Hindlimb muscle (tissue), 1 donor: ENCODE measurements around the gene POLR2L. TPM values are rescaled to one million over a fixed set of nuclear protein-coding genes. Genes with fewer than 3 reads are reported as not detected.

Experiments used
- DNase-seq: peaks from one replicate; pipeline ENCODE4 v3.0.0-alpha.2; 2013
- polyA plus RNA-seq: library from polyadenylated mRNA; unstranded; fragments of 120-200 nt; gene quantifications from one replicate; pipeline ENCODE4 v1.2.1, GENCODE V29; 2013; ENCODE audit not compliant: insufficient read length

POLR2L gene
- polyA plus RNA-seq, 1 donor = 118 TPM

GRCh38 chr11:837189-837989, 4.9 kb downstream of the POLR2L start:
- no peak for DNase-seq

- DNase-seq = no peak
Observed at GRCh38 chr11:836700-837099, 5.6 kb downstream of the POLR2L start.

GRCh38 chr11:836274-836673, 6.1 kb downstream of the POLR2L start:
- no peak for DNase-seq

- no peak for DNase-seq
Observed at GRCh38 chr11:834371-835316, 7.7 kb downstream of the POLR2L start.

GRCh38 chr11:833849-834311, 8.4 kb downstream of the POLR2L start:
- DNase-seq = no peak

- DNase-seq = no peak
Observed at GRCh38 chr11:833114-833791, 9.1 kb downstream of the POLR2L start.

GRCh38 chr11:832529-833113, 9.7 kb downstream of the POLR2L start, which contains the start of gene CD151:
Gene CD151, plus strand, starts transcription at chr11:832952. Its CDS starts 3,118 bp downstream, at chr11:836070.
- no peak for DNase-seq

- DNase-seq = no peak
Observed at GRCh38 chr11:831961-832528, 10.3 kb downstream of the POLR2L start.

GRCh38 chr11:831118-831864, 11.0 kb downstream of the POLR2L start:
- no peak for DNase-seq

- peak; percentile 75 for DNase-seq
Observed at GRCh38 chr11:830295-831117, 11.8 kb downstream of the POLR2L start.

- no peak for DNase-seq
Observed at GRCh38 chr11:829847-830294, 12.5 kb downstream of the POLR2L start.

- DNase-seq = no peak
Observed at GRCh38 chr11:829176-829846, 13.0 kb downstream of the POLR2L start.

GRCh38 chr11:828506-829175, 13.7 kb downstream of the POLR2L start:
- DNase-seq = no peak

- DNase-seq = no peak
Observed at GRCh38 chr11:827897-828192, 14.5 kb downstream of the POLR2L start, which contains the start of gene CRACR2B. Gene CRACR2B, plus strand, starts transcription at chr11:827919. Its CDS starts 689 bp downstream, at chr11:828608.

GRCh38 chr11:827146-827896, 15.0 kb downstream of the POLR2L start:
- DNase-seq = no peak

- DNase-seq = no peak
Observed at GRCh38 chr11:826836-827145, 15.5 kb downstream of the POLR2L start.

GRCh38 chr11:826227-826621, 16.1 kb downstream of the POLR2L start:
- DNase-seq = no peak
